GM19397 (cell line): ENCODE measurements around the gene TRIM47.

Source experiments
- ATAC-seq: cut with Tn5 transposase; IDR thresholded peaks from one replicate; pipeline ENCODE4 v1.9.1; 2021; ENCODE audit warnings: mild to moderate bottlenecking, moderate library complexity; ENCODE audit not compliant: unreplicated experiment

The TRIM47 gene

GRCh38 chr17:75834279-75834920 lies 44.0 kb downstream of the TRIM47 start:
- no peak for ATAC-seq

- no peak for ATAC-seq
These were observed 45.6 kb downstream of the TRIM47 start for GRCh38 chr17:75832652-75833400.

DNA sequence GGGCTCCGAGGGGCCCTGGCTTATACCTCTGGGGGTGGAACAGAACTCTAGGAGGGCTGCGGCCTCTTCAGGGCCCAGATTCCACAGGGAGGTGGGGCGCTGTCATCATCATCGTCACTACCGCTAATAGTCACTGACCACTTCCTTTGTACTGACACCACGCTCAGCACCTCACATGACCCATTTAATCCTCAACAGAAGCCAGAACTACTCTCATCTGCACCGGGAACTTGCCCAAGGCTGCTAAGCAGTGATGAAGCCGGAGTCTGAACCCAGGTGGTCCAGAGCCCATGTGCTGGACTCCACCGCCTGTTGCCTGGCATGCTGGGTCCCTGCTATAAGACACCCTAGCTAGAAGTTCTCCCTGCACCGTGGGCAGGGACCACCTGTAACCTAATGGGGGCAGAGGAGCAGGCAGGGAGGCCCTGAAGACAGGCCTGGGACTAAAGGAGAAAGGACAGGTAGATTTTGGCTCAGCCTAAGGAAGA lies 46.2 kb downstream of the TRIM47 start:
- ATAC-seq: no peak

DNA sequence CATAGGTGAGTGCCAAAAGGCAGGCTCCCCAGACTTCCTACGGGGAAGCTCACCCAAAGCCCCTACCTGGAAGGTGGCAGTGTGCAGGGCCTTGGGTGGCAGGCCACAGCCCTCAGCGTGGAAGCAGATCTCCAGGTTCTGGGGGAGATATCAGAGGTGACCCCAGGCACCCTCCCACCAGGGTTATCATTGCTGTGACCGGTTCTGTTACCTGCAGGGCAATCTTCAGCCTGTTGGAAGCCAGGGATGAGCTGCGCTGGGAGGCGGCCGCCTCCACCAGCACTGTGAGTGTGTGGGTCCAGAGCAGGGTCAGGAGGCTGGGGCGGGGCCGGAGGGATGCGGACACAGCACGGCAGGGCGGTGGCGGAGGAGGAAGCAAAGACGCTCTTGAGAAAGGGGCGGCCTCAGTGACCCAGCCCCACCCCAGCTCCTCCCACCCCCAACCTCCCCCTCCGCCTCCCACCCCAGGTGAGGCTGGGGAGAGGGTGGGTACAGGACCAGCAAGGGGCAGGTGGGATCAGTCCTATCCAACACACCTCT lies 47.3 kb downstream of the TRIM47 start:
- no peak for ATAC-seq

- no peak for ATAC-seq
These were observed 48.0 kb downstream of the TRIM47 start for GRCh38 chr17:75830164-75831031.

DNA sequence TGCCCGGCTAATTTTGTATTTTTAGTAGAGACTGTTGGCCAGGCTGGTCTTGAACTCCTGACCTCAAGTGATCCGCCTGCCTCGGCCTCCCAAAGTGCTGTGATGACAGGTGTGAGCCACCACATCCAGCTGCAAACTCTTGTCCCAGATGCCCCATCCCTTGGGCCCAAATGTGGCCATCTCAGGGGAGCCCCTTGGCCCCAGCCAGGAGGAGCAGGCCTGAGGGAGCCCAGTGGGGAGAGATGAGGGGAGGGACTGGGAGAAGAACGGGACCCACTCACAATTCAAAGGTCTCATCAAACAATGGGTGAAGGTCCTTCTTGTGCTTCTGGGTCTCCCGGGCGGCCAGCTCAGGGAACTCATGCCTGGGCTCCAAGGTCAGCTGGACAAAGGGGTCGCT lies 48.6 kb downstream of the TRIM47 start:
- no peak for ATAC-seq

DNA sequence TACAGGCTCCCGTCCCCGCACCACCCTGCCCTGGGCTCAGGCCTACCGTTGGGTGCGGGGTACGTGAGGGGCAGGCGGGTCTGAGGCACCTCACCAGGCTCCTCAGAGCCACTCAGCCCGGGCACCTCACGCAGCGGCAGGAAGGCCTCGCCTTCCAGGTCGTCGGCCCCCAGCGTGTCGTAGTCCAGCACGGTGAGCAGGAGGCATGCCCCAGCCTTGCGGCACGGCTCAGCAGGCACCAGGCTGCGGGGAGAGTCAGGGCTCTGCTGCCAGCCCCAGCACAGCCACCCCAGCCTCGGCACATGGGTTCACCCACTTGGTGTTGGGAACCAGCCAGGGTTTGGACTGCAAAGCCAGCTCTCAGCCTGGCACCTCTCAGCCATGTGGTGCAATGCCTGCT lies 49.6 kb downstream of the TRIM47 start:
- ATAC-seq: no peak

GRCh38 chr17:75828076-75828400 lies 50.3 kb downstream of the TRIM47 start:
- ATAC-seq: no peak

DNA sequence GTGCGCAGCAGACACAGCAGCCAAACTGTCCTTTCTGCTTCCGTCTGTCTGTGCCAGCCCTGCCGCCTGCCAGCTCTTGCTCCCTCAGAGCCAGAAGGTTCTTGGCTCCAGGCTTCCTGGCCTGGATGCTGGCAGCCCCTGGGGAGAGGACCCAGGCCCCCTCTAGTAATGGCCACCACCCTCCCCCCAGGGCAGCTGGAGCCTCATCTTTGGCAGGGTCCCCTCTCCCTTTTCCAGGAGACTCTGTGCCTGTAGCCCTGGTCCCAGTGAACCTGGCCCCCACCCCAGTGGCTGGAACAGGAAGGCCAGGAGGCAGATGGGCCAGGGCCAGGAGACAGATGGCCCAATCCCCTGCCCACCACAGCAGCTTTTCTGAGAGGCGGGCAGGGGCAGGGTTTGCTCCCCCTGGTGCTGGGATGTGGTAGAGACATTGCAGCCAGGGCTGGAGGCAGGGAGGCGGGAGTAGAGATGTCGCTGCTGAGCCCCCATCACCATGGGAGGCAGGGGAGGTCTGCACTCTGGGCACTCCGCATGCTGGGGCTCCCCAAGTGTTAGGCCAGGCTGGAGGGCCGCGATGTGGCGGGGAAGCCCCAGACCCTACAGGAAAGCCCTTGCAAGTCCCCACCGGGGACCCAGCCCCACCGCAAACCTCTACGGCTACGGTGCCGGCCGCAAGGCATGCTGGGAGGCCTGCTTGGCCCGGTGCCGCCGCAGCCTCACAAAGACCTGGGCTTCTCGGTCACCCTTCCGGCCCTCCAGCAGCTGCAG lies 50.9 kb downstream of the TRIM47 start:
- no peak for ATAC-seq

GRCh38 chr17:75826561-75827307 lies 51.6 kb downstream of the TRIM47 start:
- ATAC-seq: no peak

DNA sequence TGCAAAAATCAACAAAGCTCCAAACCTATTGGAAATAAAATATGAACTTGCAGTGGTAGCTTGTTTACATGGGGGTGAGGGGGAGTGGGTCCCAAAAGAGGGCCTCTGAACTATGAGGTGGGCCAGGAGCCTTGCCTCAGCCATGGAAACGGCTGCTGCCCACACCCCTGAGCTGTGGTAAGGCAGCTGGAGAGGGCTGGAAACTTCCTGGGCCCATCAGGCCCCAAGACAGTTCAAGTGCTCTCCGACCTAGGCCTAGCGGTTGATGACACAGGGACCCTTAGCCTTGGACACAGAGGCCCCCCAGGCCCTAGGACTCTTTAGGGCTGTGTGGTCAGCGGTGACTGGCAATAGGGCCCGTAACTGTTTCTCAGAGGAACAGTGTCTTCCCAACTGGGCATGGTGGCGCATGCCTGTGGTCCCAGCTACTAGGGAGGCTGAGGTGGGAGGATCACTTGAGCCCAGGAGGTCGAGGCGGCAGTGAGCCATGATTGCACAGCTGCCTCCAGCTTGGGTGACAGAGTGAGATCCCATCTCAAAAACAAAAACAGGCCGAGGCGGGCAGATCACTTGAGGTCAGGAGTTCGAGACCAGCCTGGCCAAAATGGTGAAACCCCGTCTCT lies 52.5 kb downstream of the TRIM47 start:
- ATAC-seq: no peak

GRCh38 chr17:75825149-75825552 lies 53.2 kb downstream of the TRIM47 start:
- ATAC-seq: no peak

DNA sequence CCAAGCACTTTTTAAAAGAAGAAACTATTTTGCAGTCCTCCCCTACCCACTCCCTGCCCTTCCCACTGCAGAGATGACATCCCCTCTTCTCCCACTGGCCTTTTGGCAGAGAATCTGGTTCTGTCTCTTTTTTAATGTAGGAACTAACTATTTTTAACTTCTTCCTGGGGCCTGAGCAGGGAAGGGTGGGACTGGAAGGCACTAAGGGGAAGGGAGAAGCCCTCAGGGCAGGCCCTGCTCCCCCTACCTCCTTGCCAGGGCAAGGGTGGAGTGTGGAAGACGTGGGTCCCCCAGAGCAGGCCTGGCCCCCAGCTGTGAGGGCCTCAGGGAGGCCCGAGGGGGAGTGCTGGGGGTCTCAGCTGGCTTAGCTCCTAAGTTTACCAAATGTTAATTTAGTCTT lies 53.7 kb downstream of the TRIM47 start:
- ATAC-seq: no peak
